NCI-H2081 (cell line): ENCODE results near the gene DCAF6.
"Not testable (repeated sequence)": the region's sequence is repeated elsewhere in the genome, so short reads cannot be mapped to it uniquely, and the experiment has no call there.

Experiments used
- DNase-seq, 2 experiments: peaks; one replicate each; lab custom pipeline; 2025; lab: John Stamatoyannopoulos, UW

Gene DCAF6

DNA sequence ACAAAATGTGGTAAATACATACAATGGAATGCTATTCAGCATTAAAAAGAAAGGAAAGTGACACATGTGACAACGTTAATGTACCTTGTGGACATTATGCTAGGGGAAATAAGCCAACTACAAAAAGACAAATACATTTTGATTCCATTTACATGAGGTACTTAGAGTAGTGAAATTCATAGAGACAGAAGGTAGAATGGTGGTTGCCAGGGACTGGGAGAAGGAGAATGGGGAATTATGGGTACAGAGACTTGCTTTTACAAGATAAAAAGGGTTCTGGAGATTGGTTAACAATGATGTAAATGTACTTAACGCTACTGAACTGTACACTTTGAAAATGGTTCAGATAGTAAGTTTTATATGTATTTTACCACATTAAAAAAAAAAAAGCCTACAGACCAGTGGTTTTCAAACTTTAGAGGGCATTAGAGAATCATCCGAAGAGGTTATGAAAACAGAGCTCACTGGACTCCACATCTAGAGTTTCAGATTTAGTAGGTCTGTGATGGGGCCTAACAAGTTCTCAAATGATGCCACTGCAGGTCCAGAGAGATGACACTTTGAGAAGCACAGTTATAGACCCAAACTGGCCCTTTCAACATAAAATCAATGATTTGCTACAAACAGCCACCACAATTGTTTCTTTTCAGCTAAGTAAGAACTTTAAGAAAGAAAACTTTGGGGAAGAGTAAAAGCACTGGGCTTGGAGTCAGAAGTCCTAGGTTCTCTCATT is 13.0 kb upstream of the DCAF6 start:
- no peak for DNase-seq

DNA sequence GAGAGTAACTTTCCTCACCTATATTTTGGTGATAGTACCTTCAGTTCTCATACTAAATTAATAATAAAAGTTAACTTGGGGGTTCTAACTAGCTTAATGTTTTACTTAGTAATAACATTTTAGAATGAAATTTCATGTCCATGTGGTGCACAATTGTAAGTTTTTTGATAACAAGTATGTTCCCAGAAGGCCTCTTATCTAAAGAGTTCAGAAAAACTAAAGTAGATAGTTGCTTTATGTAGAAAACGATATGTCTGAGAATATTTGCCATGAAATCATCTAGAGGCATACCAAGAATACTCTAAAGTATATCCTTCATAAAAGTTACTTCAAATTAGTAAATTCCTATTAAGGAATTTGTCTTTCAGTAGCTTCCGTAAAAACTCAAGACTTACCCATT is 12.4 kb upstream of the DCAF6 start:
- no peak for DNase-seq

DNA sequence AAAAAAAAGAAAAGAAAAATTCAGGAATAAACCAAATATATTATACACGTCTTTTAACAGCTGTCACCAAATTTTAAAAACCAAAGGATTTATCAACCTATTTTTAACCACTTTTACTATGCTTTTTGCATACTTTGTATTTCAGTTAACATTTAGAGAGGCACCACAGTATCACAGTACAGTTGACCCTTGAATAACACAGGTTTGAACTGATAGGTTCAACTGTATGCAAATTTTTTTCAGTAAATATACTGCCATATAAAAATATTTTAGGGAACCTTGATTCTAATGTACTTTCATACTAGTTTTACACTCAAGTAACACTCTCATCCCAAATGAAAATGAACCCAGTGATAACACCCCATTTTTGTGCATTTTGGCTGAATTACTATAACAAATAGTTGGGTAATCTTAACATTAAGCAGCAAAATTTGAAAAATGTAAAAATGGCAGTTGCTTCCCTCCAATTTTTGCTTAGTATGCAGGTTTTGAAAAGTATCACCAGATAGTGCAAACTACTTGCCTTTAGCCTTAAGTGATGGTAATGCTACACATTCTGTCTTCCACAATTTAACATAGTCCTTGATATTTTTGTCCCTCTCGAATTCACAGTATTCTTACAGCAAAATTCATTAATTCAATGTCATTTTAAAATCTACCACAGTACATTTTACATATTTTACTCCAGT is 11.8 kb upstream of the DCAF6 start:
- DNase-seq = no peak

DNA sequence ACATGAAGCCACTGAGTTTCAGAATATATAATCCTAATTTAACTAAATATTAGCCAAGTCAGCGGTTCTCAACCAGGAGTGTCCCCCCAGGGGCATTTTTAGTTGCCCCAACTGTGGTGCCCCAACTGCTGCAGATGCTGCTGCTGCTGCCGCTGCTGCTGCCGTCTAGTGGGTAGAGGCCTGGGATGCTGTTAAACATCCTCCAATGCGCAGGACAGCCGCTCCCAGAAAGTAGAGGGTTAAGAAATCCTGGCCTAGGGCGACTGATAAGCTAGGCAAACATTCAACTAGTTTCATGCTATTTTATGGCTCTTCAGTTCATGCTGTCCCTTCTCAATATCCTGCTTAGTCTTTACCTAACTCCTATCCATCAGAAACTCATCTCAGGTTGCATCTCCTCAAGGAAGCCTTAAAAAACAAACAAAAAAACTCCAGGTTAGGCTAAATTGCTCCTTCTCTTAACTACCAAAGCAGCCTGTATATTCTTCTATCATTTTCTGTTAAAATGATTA is 9.9 kb upstream of the DCAF6 start:
- no peak for DNase-seq

DNA sequence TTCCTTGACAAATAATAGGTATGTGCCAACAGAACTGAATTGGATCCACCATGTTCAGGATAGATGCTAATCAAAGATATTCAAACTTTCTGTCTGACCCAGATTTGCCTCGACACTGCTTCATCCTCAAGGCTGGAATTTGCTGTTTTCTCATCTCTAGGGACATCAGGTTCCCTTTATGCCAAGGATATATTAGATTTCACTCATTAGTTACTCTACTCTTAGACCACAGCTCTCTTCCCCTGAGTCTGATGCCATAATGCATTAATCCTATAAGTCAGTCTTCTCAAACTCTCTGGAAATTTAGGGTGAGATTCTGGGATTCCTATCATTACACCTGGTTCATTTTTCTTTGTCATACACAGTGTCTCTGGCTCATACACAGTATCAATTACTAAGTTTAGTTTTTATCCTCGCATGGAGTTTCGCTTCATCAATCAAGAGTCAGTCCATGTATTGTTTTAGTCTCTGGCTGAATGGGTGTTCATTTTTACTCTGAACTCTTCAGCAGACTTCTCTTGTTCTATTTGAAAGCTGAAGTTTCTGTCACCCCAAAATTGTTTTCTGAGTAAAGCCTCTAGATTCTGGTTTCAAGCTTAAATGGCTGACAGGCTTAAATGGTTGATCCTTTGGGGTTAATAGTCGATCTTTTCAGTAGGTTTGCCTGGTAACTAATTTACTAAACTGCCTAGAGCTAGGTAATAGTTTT is 9.3 kb upstream of the DCAF6 start:
- no peak for DNase-seq

DNA sequence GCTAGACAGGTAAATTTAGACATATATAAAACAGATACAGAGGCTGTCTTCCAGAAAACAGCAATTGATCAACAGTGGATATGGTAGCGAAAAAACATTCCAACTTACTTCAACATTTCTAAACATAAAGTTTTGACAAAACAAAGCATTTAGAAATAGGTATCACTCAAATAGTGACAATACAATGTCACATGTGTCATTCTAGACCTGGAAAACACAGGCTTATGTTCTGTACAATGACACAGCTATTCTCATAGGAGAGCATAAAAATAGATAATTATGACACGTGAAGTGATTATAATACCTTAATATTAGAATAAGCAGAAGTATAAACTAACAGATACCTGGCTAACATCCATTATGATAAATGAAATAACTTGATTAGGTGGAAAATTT is 8.0 kb upstream of the DCAF6 start:
- no peak for DNase-seq

DNA sequence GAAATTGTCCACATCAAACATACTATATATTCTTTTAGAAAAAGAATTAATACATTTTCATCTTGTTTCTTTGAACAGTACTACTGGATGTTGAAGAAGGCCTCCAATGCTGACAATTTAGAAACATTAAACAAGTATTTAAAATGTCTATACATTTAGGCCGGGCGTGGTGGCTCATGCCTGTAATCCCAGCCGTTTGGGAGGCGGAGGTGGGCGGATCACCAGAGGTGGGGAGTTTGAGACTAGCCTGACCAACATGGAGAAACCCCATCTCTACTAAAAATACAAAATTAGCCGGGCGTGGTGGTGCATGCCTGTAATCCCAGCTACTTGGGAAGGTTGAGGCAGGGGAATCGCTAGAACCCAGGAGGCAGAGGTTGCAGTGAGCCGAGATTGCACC is 7.6 kb upstream of the DCAF6 start:
- DNase-seq = not testable (repeated sequence)

DNA sequence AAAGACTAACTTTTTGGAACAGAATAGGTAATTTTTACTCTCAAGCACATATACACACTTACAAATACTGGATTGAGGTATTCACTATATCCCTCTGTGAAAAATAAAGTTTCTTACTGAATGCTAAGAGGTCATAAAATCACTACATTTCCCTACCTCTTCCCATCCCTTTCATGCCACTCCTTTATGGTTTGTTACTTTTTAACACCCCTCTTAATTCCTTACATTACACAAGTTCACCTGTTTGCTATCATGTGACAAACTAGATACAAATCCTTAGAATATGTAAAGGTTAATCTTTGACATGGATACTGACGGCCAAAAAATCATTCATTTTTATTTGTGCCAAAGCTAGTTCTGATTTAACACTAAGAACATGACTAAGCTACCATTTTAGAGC is 6.8 kb upstream of the DCAF6 start:
- no peak for DNase-seq

DNA sequence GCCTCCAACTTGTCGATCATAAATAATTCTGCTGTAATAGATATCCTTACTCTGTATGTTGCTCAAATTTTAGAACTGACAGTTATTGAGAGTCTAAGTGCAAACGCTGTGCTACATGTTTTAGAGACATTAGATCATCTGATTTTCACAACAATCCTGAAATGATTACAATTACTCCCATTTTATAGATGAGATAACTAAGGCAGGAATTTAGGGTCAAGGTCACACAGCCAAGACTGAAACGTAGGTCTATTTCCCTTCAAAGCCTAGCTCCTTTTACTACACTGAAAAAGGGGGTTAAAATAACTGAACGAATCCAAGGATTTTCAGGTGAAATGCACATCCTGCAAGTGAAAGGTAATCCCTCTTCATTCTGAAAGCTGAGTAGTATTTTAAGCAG is 2.7 kb upstream of the DCAF6 start:
- no peak for DNase-seq

DNA sequence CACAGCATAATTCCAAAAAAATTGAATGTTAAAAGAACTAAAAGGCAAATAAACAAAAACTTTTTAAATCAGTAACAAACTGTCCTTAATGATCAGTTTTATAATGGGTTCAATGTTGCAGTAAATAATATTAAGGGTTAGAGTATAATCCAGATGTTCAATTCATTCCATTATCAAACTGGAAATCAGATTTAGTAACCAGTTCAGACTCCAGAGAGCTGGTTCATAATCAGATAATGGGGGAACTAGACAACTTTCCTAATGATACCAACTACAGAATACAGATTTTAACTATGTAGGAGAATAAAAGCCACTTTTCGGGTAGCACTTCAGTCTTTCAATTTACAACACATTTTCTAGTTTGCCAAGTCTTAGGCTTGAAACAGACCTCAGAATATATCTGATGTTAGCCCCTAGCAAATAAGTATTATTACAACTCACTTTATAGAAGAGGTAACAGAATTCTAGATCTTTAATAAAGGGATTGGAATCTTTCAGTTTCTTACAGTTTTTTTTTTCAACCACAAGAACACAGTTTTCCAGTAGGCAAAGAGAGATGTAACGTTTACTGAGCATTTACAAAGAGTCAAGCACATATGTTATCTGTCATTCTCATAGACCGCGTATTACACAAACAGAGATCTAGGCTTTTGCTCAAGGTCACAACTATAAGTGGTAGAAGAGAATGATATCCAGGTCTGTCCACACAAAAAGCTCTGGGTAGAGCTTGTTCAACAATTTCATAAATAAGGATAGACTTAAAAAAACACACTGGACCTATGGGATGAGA is 1.9 kb upstream of the DCAF6 start:
- peak in 1 of 2 experiments; percentile 43 for DNase-seq

DNA sequence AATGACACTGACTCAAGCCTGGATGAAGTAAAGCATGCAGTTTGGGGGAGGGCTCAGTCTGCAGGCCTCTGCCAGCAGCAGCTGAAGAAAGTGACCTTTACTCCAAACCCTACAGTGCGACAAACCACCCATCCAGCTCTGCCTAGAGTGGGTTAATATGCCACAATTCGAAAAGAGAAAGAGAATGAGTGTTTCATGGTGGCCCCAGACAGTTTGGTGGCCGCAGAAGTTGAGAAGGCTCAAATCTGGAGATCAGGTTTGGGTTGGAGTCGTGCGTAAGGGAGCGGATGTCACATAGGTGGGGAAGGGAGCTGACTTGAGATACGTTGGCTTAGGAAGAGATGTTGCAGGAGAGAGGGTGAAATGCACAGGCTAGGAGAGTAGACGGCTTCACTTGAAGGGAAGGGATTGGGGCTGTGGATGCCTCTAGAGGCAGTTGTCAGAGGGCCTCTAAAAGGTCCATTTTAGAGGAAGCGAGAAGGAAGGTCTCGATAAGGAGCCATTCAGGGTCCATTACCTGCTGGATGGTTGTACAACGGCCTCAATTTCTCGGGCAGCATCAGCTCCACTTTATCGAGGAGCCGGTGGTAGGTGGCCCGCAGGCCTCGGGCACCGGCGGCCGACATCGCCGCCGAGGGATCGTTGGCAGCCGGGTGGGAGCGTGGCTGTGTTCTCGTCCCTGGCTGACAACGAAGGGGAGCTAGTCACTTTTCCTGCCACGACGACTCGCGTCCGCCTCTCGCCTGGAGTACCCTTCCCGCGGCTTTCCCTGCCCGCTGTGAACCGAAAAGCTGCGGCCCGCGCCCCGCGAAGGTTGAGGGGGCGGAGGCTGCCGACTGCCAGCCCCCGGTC is 1.0 kb upstream of the DCAF6 start:
- peak; percentile 43 to 59 for DNase-seq

DNA sequence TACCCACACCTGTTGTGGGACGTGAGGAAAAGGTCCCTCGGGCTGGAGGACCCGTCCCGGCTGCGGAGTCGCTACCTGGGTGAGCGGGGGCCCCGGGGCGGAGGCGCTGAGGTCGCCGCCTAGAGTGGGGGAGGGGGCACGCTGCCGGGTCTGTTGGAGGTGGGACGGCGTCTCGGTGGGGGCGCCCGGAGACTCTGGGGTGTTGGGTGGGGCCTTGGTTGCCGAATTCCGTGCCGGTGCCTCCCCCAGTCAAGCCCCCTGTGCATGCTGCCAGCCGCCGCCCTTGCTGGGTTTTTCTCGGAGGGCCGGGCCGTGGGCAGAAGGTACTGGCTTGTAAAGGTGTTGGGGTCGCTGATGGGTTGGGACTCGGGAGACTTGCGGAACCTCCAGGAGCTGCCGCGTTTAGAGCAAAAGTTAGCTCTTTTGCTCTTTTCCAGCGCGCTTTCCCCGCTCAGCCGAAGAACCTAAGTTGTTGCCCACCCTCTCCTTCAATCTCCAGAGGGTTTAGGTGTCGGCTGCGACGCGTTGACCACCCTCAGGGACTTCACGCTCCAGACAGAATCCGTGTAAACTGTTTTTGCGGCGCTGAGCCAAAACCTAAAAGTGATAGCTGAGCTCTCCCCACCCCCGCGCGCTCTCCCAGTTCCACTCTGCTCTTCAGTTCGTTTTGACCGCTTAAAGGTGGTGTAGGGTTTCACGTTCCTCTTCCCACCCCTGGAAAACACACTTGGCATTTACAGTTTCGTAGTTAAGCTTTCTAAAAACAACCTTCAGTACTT is 636 bp downstream of the DCAF6 start, which contains the start of gene MPC2:
Gene MPC2 (minus strand): TSS at position 143 of the 779 bp plus-strand sequence. CDS start 1,231 bp downstream, outside the sequence.
- peak; percentile 45 to 70 for DNase-seq

DNA sequence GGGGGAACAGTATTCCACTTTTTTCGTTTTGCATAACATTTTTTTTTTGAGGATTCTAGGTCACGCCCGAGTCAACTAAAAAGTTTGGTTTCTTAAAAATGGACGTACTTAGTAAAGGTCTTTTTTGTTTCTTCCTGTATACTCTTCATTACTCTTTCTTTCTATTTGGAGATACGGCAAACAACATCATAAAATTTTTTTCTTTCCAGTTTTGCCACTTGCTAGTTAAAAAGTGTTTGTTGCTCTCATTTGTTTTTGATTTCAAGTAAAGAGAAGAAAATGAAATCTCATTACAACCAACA is 1.2 kb downstream of the DCAF6 start:
- no peak for DNase-seq

DNA sequence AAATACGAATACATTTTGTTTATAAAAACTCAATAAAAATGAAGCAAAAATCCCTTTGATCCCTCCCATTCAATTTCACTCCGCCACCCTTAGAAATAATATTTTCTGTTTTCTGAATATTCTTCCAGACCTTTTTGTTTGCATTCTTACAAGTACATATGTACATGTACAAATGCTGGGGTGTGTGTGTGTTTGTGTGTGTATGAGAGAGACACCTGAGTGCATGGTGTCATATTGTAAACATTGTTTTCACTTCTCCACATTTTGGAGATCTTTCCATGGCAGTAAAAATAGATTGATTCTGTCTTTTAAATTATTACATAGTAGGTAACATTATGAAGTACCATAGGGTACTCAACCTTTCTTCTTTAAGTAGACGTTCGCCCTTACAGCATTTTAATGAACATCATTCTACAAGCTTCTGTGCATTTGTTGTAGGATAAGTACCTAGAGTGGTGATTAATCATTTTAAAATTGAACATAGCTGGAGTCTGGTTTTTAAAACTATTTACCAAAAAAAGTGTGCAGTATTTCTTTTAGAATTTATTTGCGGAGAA is 1.7 kb downstream of the DCAF6 start:
- peak in 1 of 2 experiments; percentile 20 for DNase-seq

DNA sequence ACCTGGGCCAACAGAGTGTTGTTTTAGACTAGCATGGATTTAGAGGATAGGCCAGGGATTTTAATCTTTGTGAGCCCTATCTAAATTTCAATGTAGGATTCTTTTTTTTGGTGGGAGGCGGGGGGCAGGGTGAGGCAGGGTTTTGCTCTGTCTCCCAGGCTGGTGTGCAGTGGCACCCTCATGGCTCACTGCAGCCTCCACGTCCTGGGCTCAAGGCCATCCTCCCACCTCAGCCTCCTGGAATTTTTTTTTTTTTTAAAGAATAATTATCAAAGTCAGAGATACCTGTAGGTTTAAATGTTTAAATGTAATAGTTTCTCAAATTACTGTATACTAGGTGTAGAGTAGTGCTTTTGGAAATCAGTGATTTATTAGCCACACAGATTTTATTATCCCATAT is 3.8 kb downstream of the DCAF6 start:
- DNase-seq = no peak

DNA sequence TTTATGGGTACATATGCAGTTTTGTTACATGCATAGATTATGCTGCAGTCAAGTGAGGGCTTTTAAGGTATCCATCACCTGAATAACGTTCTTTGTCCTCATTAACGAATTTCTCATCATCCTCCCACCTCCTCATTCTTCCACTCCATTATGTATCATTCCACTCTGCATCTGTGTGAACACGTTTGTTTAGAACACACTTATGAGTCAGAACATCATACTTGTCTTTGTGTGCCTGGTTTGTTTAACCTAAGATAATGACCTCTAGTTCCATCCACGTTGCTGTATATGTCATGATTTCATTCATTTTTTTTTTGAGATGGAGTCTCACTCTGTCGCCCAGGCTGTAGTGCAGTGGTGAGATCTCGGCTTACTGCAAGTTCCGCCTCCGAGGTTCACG is 7.1 kb downstream of the DCAF6 start:
- no peak for DNase-seq

DNA sequence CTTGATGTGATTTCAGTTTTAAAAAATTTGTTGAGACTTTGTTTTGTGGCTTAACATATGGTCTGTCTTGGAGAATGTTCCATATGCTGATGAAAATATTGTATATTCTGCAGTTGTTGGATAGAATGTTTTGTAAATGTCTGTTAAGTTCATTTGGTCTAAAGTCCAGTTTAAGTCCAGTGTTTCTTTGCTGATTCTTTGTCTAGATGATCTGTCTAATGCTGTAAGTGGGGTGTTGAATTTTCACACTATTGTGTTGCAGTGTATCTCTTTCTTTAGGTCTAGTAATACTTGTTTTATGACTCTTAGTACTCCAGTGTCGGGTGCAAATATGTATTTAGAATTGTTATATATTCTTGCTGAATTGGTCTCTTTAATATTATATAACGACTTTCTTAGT is 11.2 kb downstream of the DCAF6 start:
- no peak for DNase-seq

DNA sequence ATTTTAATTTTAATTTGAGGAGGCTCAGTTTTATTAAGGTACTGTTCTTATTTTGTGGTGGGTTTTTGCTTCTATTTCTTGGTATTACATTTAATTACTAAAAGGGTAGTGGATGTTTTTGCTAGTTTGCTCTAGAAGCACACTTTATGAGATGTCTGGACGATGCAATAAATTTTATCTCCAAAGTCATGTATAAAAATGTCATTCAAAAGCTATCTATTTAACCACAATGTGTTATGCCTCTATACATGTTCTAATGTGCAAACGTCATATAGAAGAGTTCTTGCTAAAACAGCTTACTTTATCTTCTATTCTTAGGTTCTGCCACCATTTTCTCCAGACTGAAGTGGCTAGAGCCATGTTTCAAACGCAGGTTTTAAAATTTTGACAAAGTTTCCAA is 13.3 kb downstream of the DCAF6 start:
- no peak for DNase-seq

DNA sequence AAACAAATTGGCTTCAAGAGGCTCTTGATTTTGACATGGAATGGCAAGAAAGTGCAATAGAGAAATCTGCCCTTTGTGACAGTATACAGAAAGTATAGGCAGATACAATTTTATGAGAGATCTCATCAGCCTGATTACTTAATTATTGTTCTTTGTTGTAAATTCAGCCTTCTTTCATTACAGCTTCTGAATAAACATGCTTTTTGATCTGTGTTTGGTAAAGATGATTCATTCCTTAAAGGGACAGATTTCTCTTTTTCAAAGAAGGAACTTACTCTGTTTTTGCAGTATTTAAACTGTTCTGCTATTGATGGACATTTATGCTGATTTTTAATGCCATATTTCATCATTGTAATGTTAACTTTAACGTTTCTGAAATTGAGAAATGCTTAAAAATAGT is 14.1 kb downstream of the DCAF6 start:
- DNase-seq = no peak

DNA sequence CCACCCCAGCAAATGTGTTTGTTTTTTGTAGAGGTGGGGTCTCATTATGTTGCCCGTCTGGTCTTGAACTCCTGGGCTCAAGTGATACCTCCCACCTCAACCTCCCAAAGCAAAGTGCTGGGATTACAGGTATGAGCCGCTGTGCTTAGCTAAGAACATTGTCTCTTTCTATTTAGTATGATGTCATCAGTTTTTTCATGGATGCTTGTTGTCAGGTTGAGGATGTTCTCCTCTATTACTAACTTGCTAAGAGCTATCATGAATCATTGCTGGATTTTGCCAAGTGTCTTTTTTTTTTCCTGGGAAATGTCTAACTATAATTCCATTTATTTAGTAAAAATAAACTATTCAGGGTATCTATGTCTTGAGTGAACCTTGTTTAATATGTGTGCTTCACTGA is 19.4 kb downstream of the DCAF6 start:
- no peak for DNase-seq
